Measurements from ENCODE around the gene EPS15. TPM values are rescaled to one million over a fixed set of nuclear protein-coding genes. Genes with fewer than 3 reads are reported as not detected.

EPS15 gene
- total RNA-seq (91.3 TPM), polyA plus RNA-seq (ENCODE audit: insufficient read depth, low read depth, low replicate concordance) (17.5 TPM)
- long read RNA-seq, donor 1, full-length matches to known transcripts, result 3 of 3 reads
- long read RNA-seq, donor 1, partial matches to known transcripts, result 0 of 3 reads
- long read RNA-seq, donor 1, other reads (novel, unspliced or antisense), result 0 of 3 reads
- long read RNA-seq, donor 2, full-length matches to known transcripts, result 2 of 2 reads
- long read RNA-seq, donor 2, partial matches to known transcripts, result 0 of 2 reads
- long read RNA-seq, donor 2, other reads (novel, unspliced or antisense), result 0 of 2 reads
- long read RNA-seq, donor 3, full-length matches to known transcripts, result 4 of 4 reads
- long read RNA-seq, donor 3, partial matches to known transcripts, result 0 of 4 reads
- long read RNA-seq, donor 3, other reads (novel, unspliced or antisense), result 0 of 4 reads
- long read RNA-seq, donor 4, full-length matches to known transcripts, result 1 of 1 reads
- long read RNA-seq, donor 4, partial matches to known transcripts, result 0 of 1 reads
- long read RNA-seq, donor 4, other reads (novel, unspliced or antisense), result 0 of 1 reads
- long read RNA-seq, donor 5, result 0 reads
- long read RNA-seq, donor 6, full-length matches to known transcripts, result 1 of 1 reads
- long read RNA-seq, donor 6, partial matches to known transcripts, result 0 of 1 reads
- long read RNA-seq, donor 6, other reads (novel, unspliced or antisense), result 0 of 1 reads
- long read RNA-seq, donor 7, full-length matches to known transcripts, result 4 of 16 reads
- long read RNA-seq, donor 7, partial matches to known transcripts, result 5 of 16 reads
- long read RNA-seq, donor 7, other reads (novel, unspliced or antisense), result 7 of 16 reads
- long read RNA-seq, donor 8, full-length matches to known transcripts, result 2 of 2 reads
- long read RNA-seq, donor 8, partial matches to known transcripts, result 0 of 2 reads
- long read RNA-seq, donor 8, other reads (novel, unspliced or antisense), result 0 of 2 reads
- long read RNA-seq, donor 9, full-length matches to known transcripts, result 1 of 1 reads
- long read RNA-seq, donor 9, partial matches to known transcripts, result 0 of 1 reads
- long read RNA-seq, donor 9, other reads (novel, unspliced or antisense), result 0 of 1 reads
- long read RNA-seq, donor 10, full-length matches to known transcripts, result 1 of 1 reads
- long read RNA-seq, donor 10, partial matches to known transcripts, result 0 of 1 reads
- long read RNA-seq, donor 10, other reads (novel, unspliced or antisense), result 0 of 1 reads

DNA sequence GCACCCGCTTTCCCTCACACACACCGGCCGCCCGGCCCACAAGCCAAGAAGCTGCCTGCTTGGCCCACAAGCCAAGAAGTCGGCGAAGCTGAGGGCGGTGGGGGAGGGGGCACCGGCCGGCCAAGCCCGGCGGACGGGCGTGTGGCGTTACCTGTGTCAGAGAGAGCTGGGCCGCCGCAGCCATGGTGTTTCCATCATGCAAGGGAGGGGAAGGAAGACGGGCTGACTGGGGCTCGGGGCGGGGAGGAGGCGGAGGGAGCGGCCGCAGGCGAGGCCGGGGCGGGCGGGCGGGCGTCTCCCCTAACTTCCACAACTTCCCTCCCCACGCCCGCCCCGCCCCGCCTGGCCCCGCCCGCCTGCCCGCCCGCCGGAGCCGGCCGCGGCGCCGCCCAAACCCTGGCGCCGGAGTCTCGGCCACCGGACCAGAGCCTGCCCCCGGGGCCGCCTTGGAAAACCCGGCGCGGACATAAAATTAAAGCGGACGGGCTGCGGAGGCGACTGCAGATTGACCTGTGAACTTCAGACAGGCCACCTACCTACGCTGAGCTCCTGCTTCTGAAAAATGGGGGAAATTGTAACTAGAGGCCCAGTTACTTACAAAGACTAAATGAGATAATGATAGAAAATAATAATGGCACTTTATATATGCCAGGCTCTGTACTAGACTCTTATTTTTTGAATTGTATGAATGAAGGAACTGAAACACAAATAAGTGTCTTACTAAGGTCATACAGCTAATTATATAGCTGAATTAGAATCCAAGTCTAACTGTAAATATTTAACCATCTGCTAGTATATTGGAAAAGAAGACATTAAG is at the start of gene EPS15:
EPS15 (minus strand) TSS at position 219 of the 817 bp plus-strand sequence; CDS start at position 184, 35 bp downstream.
- TF ChIP-seq, protein P1, sequence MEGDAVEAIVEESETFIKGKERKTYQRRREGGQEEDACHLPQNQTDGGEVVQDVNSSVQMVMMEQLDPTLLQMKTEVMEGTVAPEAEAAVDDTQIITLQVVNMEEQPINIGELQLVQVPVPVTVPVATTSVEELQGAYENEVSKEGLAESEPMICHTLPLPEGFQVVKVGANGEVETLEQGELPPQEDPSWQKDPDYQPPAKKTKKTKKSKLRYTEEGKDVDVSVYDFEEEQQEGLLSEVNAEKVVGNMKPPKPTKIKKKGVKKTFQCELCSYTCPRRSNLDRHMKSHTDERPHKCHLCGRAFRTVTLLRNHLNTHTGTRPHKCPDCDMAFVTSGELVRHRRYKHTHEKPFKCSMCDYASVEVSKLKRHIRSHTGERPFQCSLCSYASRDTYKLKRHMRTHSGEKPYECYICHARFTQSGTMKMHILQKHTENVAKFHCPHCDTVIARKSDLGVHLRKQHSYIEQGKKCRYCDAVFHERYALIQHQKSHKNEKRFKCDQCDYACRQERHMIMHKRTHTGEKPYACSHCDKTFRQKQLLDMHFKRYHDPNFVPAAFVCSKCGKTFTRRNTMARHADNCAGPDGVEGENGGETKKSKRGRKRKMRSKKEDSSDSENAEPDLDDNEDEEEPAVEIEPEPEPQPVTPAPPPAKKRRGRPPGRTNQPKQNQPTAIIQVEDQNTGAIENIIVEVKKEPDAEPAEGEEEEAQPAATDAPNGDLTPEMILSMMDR (IDR thresholded peaks at IDR 0.05; ENCODE audit: borderline replicate concordance, extremely low read depth, insufficient read depth), result no peak
- Histone ChIP-seq H3K4me3 (ENCODE audit: low read length in 3 of 3) (peak within 1 kb of the TSS; percentile 69 to 96 (median 93)), H3K27ac (ENCODE audit: low read depth in 2 of 2, low read length in 2 of 2) (peak within 1 kb of the TSS; percentile 91 to 93), H3K36me3 (ENCODE audit: control insufficient read depth in 2 of 3, insufficient read depth in 3 of 3, low read length in 3 of 3) (peaks cover 0 to 4% (median 0%) of the 10 kb centered on the region in 3 donors), H3K9me3 (ENCODE audit: control insufficient read depth in 2 of 3, insufficient read depth in 1 of 3, low read length in 3 of 3) (no peaks in the 10 kb centered on the region), H3K9ac (ENCODE audit: low read length in 3 of 3) (peak within 1 kb of the TSS; percentile 50 to 96 (median 90)), H3K27me3 (ENCODE audit: control insufficient read depth, insufficient read depth, low read length) (no peaks in the 10 kb centered on the region), H3K4me1 (ENCODE audit: control insufficient read depth in 2 of 3, insufficient read depth in 2 of 3, low read depth in 1 of 3, low read length in 3 of 3) (peaks cover 5 to 25% (median 10%) of the 10 kb centered on the region in 3 donors)
- peak; percentile 86 to 97 (median 91) for DNase-seq
- intact Hi-C loops (cut with DNase I), result no loop called here
- FAIRE-seq, result no peak

DNA sequence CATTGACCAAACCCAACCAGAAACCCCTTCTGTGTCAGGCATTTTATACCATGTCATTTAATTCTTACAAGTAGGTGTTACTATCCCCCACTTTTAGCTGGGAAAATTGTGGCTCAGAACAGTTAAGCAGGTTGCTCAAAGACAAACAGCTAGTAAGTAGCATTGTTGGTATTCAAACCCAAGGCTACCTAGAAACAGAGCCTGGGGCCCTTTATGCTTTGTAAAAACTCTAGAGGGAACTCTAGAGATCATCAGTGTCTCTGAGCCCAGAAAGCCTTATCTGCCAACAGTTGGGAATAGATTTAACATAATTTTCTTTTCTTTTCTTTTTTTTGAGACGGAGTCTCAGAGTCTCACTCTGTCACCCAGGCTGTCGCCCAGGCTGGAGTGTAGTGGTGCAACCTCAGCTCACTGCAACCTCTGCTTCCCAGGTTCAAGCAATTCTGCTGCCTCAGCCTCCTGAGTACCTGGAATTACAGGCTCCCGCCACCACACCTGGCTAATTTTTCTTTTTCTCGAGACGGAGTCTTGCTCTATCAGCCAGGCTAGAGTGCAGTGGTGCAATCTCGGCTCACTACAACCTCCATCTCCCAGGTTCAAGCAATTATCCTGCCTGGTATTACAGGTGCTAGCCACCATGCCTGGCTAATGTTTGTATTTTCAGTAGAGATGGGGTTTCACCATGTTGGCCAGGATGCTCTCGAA is 49.3 kb upstream of the EPS15 start:
- H3K27me3 ChIP-seq (ENCODE audit: control insufficient read depth, insufficient read depth, low read length), result no peaks in the 10 kb centered on the region
- H3K27ac ChIP-seq (ENCODE audit: low read depth in 2 of 2, low read length in 2 of 2), result no peak overlapping the region
- no peak overlapping the region for H3K4me3 ChIP-seq (ENCODE audit: low read length in 3 of 3)
- intact Hi-C loops (cut with DNase I), result no loop called here
- peaks cover 0 to 7% (median 0%) of the 10 kb centered on the region in 3 donors for H3K4me1 ChIP-seq (ENCODE audit: control insufficient read depth in 2 of 3, insufficient read depth in 2 of 3, low read depth in 1 of 3, low read length in 3 of 3)
- no peak overlapping the region for H3K9ac ChIP-seq (ENCODE audit: low read length in 3 of 3)
- FAIRE-seq (no peak), DNase-seq (no peak)
- TF ChIP-seq, protein P1 (IDR thresholded peaks at IDR 0.05; ENCODE audit: borderline replicate concordance, extremely low read depth, insufficient read depth), result no peak
- no peaks in the 10 kb centered on the region for H3K36me3 ChIP-seq (ENCODE audit: control insufficient read depth in 2 of 3, insufficient read depth in 3 of 3, low read length in 3 of 3)
- no peaks in the 10 kb centered on the region for H3K9me3 ChIP-seq (ENCODE audit: control insufficient read depth in 2 of 3, insufficient read depth in 1 of 3, low read length in 3 of 3)

DNA sequence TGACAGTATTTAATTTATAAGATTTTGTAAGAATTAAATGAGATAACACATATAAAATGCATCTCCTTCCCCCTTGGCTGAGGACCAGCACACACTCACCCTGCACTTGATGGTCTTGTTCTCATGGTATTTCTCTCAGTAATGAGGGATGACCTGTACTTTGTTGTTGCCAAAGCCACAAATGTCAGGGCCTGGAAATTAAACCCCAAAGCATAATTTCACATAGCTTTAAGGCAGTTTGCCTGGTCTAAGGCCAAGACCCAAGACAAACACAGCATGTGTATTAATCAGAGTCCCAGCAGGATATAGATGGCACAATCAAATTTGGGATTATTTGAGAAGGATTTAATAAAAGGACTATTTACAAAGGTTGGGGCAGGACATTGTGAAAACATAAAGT is 48.6 kb upstream of the EPS15 start:
- no peak for FAIRE-seq

More for the DNA sequence above, 48.6 kb upstream of the EPS15 start:
- H3K36me3 ChIP-seq (ENCODE audit: control insufficient read depth in 2 of 3, insufficient read depth in 3 of 3, low read length in 3 of 3), result no peaks in the 10 kb centered on the region
- H3K27ac ChIP-seq (ENCODE audit: low read depth in 2 of 2, low read length in 2 of 2), result no peak overlapping the region
- DNase-seq, result no peak
- H3K4me3 ChIP-seq (ENCODE audit: low read length in 3 of 3), result no peak overlapping the region
- no peak overlapping the region for H3K9ac ChIP-seq (ENCODE audit: low read length in 3 of 3)
- intact Hi-C loops (cut with DNase I), result no loop called here
- H3K27me3 ChIP-seq (ENCODE audit: control insufficient read depth, insufficient read depth, low read length), result no peaks in the 10 kb centered on the region
- TF ChIP-seq, protein P1 (IDR thresholded peaks at IDR 0.05; ENCODE audit: borderline replicate concordance, extremely low read depth, insufficient read depth), result no peak
- peaks cover 0 to 7% (median 0%) of the 10 kb centered on the region in 3 donors for H3K4me1 ChIP-seq (ENCODE audit: control insufficient read depth in 2 of 3, insufficient read depth in 2 of 3, low read depth in 1 of 3, low read length in 3 of 3)
- no peaks in the 10 kb centered on the region for H3K9me3 ChIP-seq (ENCODE audit: control insufficient read depth in 2 of 3, insufficient read depth in 1 of 3, low read length in 3 of 3)
